HG03060 (cell line): ENCODE measurements around the gene OXNAD1.
"Not testable (repeated sequence)": the region's sequence is repeated elsewhere in the genome, so short reads cannot be mapped to it uniquely, and the experiment has no call there.

Source experiments
- ATAC-seq: cut with Tn5 transposase; IDR thresholded peaks from one replicate; pipeline ENCODE4 v1.9.1; 2021; ENCODE audit warnings: low read depth, moderate number of reproducible peaks; ENCODE audit not compliant: unreplicated experiment

The OXNAD1 gene

DNA sequence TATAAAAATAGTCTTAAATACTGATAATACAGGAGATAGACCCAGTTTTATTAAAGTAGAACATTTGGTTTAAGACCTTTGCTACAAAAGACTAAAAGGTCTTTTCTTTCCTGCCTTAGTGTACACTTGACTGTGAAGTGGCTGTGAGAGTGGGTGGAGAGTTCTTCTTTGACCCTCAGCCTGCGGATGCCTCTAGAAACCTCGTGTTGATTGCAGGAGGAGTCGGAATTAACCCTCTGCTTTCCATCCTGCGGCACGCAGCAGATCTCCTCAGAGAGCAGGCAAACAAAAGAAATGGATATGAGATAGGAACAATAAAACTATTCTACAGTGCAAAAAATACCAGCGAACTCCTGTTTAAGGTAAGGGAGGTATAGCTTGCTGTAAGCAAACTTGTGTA is 36.5 kb downstream of the OXNAD1 start:
- ATAC-seq = no peak

- ATAC-seq = no peak
Observed at GRCh38 chr3:16302082-16302631, 37.1 kb downstream of the OXNAD1 start.

GRCh38 chr3:16303037-16303575 is 38.1 kb downstream of the OXNAD1 start:
- ATAC-seq = no peak

DNA sequence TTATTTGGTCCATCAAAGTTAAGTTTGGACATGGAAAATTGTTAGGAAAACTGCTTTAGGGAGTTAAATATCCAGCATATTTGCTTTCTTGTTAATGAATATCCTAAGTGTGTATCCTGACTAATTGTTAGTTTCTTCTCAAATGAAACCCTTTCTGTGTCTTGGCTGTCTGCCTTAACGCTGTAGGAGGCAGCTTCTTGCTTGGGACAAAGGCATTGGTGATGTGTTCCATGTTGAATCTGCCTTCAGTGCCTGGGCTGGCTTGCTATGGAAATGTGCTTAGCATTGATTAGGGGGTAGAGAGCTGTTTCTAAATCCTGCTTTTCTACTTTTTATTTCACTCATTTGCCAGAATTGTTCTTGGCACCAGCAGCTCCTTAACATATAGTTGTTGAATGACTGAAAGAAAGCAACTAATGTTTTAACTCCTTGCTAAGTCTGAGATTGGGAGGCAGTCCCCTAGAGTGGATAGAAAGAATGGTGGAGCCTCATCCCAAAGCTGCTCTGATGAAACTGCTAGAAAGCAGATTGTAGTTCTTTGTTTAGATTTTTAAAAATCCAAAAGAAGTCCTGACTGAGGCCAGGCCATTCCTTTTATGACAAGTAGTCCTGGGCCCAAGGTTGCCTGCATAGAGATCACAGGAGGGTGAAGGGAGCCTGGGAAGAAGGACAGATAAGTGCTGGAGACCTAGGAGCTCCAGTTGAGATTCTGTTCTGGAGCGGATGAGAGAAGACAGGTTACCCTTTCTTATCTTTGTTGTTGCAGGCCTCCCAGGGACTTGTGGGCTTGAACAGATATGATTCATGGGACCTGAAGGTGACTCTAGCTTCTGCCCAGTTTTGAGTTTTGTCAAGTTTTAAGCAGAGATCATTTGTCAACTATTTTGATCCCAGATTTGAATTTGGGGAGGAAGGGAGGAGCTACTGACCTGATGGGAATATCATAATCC is 39.3 kb downstream of the OXNAD1 start:
- ATAC-seq = no peak

GRCh38 chr3:16305111-16305541 is 40.1 kb downstream of the OXNAD1 start:
- ATAC-seq = no peak

DNA sequence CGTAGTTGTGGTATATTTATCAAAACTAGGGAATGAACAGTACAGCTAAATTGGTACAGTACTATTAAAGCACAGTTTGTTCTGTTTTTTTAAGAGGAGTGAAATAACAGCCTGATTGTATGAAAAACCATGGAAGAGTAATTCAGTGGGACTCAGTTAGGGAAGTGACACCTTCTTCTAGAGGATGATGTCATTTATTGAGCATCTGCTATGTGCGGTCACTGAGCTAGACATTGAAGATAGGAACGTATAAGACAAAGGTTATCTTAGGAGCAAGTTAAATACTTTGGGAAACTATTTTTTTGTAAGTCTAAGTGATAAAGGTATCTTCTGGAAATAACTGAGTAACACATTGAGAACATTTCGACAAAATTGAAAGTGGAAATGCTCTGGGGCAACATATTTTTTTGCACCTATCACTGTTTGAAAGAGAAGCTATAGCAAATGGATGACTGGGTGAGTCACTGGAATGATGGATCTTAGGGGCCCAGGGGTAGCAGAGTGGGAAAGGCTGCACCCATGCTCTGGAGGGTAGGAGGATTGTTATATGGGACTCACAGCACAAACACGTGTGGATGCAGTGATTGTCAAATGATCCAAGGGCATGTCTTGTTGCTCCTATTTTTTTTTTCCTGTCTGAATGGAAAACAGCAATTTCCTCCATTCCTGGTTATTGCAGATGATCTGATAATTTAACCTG is 43.0 kb downstream of the OXNAD1 start:
- no peak for ATAC-seq

- no peak for ATAC-seq
Observed at GRCh38 chr3:16308727-16309126, 43.7 kb downstream of the OXNAD1 start.

DNA sequence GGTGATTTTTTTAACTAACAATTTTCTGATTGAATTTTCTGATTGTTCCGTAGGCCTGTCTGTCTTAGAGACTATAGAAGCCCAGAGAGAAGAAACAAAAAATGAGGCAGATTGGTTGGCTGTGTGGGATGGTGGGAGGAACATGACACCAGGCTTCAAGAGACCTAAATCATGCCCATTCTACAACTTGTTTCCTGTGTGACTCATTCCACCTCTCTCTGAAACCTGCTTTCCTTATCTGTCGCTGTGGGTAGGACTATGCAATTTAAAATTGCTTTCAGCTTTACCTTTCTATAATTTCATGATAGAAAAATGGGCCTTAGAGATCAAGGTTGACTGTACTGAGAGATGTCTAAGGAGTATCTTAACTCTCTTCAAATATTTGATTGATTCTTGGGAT is 44.5 kb downstream of the OXNAD1 start:
- ATAC-seq = peak; percentile 78

GRCh38 chr3:16310486-16310885 is 45.5 kb downstream of the OXNAD1 start:
- not testable (repeated sequence) for ATAC-seq

- ATAC-seq = no peak
Observed at GRCh38 chr3:16311960-16312451, 47.0 kb downstream of the OXNAD1 start.

DNA sequence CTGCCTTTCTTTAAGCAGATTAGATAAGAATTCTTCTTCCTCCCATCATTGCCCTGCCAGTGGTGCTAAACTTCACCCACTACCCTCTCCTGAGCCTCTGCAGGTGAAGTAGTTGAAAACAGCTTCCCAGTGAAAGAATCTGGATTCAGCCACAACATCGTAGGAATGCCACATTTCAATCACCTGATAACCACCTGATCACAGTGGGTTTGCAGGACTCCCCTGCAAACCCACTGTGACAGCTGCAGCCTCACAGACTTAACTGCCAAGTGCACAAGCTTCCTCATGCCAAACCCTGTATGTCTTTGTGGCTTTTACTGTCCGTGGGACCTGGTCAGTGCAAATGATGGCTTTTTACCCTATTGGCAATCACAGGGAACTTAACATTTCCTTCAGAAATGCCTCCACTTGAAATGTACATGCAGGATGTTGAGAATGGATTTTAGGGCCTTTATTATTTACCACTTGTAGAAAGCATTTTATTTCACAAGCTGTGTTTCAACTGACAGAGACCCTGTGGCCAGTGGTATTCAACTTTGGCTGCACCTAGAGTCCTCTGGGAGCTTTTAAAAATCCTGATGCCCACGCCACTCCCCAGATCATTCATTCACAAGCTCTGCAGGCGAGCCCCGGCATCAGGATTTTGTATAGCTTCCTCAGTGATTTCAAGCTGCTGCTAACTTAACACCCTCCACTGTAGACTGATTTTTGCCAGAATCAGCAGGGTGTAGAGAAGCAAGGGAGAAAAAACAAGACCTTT is 49.1 kb downstream of the OXNAD1 start:
- ATAC-seq = no peak

- ATAC-seq = no peak
Observed at GRCh38 chr3:16315623-16316022, 50.6 kb downstream of the OXNAD1 start.

DNA sequence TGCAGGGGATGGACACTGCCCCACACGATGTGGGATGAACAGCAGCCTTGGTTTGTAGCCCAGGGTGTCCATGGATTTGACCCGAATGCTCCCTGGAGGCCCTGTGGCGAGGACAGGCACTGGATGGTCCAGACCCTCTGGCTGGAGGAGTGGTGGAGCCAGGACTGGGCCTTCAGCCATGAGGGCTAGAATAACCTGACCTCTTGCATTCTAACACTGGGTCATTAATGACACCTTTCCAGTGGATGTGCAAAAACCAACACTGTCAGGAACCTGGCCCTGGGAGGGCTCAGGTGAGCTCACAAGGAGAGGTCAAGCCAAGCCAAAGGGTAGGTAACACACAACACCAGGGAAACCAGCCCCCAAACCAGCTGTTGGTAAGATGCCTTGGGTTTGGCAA is 51.4 kb downstream of the OXNAD1 start:
- ATAC-seq = no peak

- no peak for ATAC-seq
Observed at GRCh38 chr3:16316847-16317560, 52.0 kb downstream of the OXNAD1 start.

- ATAC-seq = no peak
Observed at GRCh38 chr3:16317561-16317945, 52.5 kb downstream of the OXNAD1 start.

DNA sequence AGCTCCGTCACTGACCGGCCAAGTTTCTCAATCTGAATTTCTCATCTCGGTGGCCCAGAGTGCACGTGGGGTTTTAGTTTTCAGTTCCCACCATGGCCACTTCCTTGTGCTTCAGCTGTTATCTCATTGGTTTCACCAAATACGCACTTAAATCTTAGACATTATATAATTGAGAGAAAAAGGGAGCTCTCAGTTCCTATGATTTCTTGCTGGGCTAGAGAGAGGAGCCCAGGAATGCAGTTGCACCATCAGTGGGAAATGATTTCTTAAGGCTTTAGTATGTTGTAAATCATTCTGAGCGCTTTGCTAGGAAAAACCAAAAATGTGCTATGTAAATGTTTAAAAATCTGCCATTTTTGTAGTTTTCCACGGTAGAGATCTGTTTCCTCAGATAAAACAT is 53.2 kb downstream of the OXNAD1 start:
- no peak for ATAC-seq

GRCh38 chr3:16319307-16319706 is 54.3 kb downstream of the OXNAD1 start:
- no peak for ATAC-seq

GRCh38 chr3:16319723-16320122 is 54.7 kb downstream of the OXNAD1 start:
- ATAC-seq = no peak

GRCh38 chr3:16320711-16321110 is 55.7 kb downstream of the OXNAD1 start:
- no peak for ATAC-seq

DNA sequence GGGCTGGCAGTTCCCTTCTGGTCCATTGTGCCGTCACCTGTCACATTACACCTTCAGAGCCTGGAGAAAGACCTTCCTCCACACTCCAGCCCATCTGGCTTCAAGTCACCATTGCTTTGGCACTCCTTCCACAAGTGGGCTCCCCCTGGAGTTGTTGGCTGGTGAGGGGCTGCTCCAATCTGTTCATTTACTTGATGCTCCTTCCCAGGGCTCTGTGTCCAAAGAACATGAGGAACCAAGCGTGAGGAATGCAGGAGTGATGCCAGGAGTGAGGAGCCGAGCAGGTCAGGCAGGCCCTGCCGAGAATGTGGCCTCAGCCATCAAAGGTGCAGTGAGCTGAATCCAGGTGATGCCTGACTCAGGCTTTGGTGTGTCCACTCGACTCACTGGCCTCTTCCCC is 57.2 kb downstream of the OXNAD1 start:
- no peak for ATAC-seq
